ENCODE measurements around the gene TMEM9B.
"Not testable (repeated sequence)": the region's sequence is repeated elsewhere in the genome, so short reads cannot be mapped to it uniquely, and the experiment has no call there.

The TMEM9B gene

DNA sequence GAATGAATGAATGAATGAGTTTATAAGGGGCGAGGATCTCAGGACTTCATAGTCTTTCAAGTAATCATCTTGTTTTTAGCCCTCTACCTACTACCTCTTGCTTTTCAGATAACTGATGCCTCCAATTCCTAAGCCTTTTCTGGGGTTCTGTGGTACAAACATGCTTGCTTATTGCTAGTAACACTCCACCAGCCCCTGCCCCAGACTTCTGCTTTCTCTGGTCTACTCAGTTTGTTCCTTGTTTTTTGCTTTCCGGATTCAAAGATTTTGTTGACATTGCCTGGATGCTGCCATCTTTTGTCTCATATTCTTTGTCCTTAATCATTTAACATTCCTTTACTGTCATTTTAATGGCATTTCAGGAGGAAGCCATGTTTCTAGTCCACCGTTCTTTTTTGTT lies 8.9 kb upstream of the TMEM9B start:
- DNase-seq (ENCODE audit: low read depth in 2 of 2): no peak

DNA sequence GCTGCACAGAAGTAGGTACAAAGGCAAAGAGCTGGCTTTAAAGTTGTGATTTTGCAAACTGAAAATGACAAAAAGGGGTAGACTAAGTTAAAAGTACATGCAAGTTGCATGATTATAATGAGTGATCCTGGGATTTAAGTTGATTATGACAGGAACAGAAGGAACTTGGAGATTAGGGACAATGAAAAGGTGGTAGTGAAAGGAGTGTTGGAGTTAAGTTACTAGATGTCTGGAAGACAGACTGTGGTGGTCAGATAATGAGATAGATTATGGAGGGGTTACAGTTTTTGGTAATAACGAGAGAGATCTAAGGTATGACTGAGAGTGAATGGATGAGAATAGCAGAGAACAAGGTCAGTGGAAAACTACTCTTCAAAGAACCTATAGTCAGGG lies 7.7 kb upstream of the TMEM9B start:
- DNase-seq (ENCODE audit: low read depth in 2 of 2): no peak

DNA sequence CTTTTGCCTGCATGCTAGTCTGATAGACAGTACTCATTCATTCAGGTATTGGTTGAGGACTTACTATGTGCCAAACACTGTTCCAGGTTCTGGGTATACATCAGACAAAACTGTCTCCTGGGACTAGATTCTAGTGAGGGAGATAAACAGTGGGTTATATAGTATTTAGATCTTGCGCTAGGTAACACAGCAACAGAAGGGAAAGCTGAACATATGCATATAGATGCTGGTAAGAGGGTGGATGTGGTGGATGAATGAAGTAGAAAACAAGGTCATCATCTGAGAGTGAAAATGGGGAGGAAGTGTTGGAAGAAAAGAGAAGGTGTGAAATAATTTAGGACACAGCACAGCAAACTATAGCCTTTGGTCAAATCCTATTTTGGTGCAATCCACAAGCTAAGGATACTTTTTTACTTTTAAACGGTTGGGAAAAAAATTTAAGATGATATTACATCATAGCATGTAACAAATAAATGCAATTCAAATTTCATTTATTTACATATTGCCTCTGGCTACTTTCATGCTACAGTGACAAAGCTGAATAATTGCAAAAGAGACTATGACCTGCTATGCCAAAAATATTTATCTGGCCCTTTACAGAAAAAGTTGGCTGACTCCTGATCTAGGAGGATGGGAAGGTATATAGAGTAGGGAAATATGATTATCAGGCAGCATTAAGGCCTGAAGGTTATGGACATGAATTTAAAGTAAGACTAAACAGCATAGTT lies 7.1 kb upstream of the TMEM9B start:
- no peak for DNase-seq (ENCODE audit: low read depth in 2 of 2)

DNA sequence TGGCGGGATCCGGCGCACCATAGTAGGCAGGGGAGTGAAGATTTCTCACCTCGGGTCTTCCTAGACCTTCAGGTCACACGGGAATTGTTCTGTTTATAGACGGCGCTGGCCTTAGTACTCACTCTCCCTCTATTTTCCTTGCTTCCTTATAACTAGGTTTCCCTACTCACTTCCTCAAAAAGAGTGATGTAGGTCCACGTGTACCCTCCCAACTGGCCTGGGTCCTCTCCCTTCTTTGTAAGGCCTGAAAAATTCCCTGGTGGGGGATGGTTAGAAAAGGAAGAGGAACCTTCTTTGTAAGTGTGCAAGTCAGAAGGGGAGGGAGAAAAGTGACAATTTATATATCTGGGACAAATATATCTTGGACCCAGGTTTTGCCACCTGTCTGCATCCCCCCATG lies 2.9 kb upstream of the TMEM9B start:
- DNase-seq (ENCODE audit: low read depth in 2 of 2): no peak

DNA sequence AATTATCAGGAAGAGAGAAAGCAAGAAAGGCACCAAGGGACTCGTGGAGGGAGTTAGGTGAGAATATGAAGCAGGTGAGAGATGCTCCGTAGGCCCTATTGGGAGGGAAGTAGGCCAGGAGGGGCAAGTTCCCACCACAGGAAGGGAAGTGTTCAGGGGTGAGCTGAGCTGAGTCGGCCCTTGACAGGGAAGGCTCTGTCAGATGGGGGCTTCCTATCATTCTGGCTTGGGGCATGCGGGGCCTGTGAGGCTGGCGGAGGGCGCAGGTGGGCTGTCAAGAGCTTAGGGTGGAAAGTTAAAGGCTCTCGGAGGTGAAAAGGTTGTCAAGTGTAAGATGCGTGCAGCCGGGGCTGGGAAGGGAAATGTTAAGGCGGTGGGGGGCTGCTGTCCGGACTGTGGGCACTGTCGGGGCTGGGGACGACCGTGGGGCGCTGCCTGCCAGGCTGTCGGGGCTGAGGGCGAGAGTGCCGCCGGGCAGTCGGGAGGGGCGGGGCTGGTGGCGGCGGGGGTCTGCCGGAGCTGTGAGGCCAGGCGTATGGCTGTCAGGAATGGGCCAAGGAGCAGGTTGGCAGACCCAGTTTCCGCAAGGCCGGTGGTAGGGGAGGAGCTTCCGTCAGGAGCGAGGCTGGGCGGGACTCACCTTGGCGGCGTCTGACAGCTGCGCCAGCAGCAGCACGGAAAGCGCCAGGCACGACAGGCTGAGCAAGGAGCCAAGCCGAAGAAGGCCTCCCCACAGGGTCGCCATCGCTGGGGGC lies 496 bp downstream of the TMEM9B start:
- peak; percentile 23 to 52 for DNase-seq (ENCODE audit: low read depth in 2 of 2)

DNA sequence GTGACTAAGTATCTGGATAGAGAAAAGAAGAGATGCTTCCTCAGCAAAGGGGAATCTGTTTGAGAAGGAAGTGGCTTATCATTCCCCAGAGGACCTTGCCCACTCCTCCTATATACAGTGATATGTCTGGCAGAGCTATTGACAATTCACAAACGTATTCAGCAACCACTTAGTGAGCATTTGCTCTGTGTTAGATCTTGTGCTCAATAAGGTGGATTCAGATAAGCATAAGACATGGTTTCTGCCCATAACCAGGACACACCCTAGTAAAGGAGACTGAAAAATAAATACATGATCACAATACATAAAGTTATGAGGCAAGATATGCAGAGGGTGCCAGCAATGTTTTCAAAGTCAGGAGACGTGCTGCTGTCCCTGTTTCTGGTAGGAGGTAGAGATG lies 1.4 kb downstream of the TMEM9B start:
- DNase-seq (ENCODE audit: low read depth in 2 of 2): no peak

DNA sequence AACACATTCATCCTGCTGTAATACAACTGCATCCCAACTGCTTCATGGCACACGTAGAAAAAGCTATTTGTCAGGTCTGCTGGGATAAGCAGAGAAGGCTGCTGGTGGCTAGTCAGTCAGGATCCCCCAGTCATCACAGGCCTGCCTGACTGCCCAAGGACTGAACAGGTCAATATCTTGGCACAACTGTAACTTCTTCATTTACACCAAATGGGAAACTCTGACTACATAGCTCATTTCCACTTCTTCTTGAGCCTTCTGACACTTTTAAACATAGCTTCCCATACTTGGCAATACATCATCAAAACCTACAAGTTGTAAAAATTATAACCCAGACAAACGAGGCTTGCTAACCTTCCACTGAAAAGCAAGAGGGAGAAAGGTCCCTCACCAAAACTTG lies 2.8 kb downstream of the TMEM9B start:
- DNase-seq (ENCODE audit: low read depth in 2 of 2): no peak

DNA sequence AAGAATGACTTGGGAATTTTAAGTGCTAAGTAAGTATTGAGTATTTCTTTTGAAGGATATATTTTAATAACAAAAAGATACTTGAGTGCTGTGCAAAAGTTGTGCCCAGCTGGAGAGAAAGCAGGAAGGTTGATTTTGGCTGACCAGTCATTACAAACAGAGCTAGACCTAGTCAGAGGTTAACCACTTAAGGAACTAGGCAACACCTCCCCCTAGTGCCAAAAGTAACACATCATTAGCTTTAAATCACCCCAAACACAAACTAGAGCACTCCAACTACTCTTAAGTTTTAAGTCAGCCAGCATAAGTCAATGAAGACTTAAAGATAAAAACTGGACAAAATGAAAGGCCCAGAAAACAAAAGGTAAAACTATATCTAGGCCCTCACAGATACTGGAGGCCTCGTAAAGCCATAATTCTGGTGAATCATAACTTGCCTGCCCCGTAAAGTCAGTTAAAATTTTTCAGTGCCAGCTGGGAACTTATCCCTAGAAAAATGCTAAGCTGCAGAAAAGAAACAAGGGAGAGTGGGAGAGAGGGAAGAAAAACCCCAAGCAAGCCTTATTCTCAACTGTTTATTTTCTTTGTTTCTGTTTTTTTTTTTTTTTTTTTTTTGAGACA lies 4.6 kb downstream of the TMEM9B start:
- no peak for DNase-seq (ENCODE audit: low read depth in 2 of 2)

DNA sequence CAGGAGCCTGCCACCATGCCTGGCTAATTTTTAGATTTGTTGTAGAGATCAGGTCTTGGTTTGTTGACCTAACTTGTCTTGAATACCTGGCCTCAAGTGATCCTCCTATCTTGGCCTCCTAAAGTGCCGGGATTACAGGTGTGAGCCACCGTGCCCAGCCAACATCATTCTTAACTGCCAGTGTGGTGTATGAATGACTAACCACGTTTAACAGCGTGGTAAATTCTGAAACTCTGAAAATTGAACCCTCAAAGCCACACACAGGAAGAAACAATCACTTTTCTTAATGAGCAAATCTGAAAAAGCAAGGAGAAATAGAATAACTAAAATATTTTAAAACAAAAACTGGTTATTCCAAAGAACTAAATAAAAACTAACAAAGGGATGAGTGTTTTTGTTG lies 7.4 kb downstream of the TMEM9B start:
- no peak for DNase-seq (ENCODE audit: low read depth in 2 of 2)

DNA sequence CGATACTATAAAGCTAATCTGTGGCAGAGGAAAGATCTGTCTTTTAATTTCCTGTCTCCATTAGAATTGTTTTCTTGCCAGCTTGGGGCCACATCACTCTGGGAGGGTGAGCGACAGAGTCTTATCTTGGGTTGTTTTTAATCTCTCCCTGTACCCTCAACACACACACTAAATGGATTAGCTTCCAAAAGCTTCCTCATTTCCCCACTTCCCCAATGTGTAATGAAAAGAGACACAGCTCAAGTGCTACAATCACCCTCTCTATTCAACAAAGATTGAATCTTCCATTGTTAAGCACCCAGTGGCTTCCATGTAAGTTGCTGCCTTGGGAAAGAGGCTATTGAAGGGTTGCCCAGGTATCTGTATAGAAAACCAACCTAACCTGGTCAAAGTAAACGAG lies 15.4 kb downstream of the TMEM9B start:
- no peak for DNase-seq (ENCODE audit: low read depth in 2 of 2)

DNA sequence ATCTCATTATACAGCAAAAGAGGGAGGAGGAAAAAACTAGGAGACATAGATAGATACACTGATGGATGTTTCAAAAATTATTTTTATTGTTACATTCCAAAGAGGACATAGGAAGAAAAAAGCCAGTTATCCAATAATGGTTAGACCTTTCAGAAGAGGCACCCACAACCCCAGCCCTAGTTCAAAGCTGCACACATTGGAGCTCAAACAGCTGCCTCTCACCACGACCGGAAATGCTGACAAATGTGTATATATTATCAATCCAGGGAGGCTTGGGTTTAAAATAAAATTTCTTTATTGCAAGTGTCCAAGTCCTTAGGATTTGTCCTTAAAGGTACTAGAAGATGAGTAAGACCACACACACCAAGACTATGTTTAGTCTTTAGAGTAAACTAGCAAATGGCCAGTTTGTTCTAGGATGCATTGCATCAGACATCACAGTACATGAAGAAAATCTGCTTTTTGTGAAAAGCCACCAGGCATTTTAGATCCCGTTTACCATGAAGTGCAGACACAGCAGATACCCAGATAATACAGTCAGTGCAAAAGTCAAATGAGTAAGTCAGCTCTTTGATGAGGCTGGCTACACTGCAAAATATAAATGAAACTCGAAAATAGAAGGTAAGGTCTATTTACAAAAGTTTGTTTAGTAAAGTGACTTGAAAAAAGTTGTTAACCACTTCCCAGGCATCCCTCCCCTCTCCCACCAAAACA lies 16.9 kb downstream of the TMEM9B start:
- no peak for DNase-seq (ENCODE audit: low read depth in 2 of 2)

DNA sequence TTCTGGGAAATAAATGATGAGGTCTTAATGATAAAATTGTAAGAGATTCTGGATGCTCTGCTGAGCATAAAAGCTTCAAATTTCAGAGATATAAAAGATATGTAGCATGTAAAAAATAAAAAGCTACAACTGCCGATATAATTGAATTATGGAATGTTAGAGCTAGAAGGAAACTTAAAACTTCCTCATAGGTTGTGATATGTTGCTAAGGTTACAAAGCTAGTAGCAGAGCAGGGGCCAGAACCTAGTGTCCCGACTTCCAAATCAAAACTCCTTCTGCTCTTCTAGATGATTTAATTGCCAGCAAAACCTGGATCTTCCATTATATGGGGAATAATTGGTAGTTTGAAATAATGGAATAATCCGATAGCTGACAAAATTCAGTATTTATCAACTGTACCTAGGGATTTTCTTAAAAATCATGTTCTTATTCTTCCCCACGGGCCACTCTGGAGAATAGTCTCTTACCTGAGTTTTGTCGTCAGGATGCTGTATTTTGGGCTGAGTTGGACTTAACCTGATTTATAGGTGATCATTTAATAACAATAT lies 21.6 kb downstream of the TMEM9B start, which contains the start of gene ASCL3:
Gene ASCL3, minus strand, starts transcription at position 499 of the 549 bp plus-strand sequence. CDS start 4,855 bp downstream, outside the sequence.
- DNase-seq (ENCODE audit: low read depth in 2 of 2): no peak

DNA sequence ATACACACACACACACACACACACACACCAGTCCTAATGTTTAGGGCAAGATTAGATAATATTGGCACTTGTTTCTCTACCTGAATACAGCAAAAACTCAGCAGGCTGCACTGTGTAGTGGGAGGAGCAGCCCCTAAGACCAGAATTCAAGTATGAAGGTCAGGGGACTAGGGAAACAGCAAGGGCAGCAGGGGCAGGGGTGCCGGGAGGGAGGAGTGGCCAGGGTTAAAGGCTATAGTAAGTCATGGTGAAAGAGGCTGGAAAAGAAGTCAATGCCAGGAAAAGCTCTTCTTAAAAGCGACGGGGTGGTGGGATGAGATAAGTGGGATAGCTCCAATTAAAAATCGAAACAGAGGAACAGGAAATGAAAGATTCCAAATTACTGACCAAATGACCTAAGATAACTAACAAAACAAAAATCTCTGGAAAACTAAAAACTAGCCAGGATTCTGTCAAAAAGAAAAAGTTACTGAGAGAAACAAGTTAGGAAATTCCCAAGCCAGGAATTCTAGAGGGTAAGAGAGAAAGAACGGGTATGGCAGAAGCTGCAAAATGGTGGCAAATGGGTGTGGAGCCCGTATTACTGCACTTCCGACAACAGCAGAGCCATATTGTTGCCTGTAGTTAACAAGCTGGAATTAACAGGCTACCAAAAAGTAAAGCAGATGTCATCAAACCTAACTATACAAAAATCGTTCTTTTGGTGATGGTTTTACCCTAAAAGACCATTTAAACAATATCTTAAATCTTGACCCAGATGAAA lies 22.7 kb downstream of the TMEM9B start:
- DNase-seq (ENCODE audit: low read depth in 2 of 2): no peak

DNA sequence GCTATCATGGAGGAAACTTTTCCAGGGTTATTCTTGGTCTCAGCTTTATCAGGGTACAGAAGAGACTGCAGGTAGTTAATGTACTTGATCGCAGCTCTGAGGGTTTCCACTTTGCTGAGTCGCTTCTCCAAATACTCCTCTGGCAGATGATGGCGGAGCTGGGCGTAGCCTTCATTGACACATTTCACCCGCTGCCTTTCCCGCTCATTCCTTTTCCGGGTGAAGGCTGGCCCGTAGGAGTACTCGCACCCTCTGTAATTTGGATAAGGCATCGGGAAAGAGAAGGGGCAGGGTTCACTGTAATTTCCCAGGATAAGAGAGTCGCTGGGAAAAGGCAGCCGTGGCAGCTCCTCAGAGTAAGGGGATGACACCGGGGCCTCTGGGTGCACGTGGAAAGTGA lies 26.6 kb downstream of the TMEM9B start:
- DNase-seq (ENCODE audit: low read depth in 2 of 2): no peak

DNA sequence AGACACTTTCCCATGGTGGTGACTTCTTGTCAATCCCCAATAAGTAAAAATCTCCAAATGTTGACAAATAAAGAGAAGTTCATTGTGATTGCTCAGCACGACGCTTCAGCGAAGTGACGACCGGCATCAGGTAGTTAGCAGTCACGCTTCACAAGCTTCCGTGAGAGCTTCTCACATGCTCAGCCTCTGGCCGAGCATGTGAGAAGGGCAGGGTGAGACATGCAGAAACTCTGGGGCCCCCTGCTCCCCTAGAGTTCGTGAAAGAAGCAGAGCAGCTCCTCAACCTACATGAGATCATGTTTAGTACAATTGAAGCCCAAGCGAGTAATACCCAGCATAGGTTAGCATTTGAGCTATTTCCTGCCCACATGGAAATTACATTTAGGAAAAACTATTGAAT lies 27.1 kb downstream of the TMEM9B start:
- DNase-seq (ENCODE audit: low read depth in 2 of 2): no peak

DNA sequence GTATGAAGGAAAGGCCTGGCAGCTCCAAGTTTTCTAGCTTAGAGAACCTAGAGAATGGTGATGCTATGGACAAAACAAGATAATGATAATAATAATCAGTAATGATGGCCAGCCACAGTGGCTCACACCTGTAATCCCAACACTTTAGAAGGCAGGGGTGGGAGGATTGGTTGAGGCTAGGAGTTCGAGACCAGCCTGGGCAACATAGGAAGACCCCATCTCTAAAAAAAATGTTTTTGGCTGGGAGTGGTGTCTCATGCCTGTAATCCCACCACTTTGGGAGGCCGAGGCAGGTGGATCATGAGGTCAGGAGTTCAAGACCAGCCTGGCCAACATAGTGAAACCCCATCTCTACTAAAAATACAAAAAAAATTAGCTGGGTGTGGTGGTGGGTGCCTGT lies 28.5 kb downstream of the TMEM9B start:
- DNase-seq (ENCODE audit: low read depth in 2 of 2): not testable (repeated sequence)

DNA sequence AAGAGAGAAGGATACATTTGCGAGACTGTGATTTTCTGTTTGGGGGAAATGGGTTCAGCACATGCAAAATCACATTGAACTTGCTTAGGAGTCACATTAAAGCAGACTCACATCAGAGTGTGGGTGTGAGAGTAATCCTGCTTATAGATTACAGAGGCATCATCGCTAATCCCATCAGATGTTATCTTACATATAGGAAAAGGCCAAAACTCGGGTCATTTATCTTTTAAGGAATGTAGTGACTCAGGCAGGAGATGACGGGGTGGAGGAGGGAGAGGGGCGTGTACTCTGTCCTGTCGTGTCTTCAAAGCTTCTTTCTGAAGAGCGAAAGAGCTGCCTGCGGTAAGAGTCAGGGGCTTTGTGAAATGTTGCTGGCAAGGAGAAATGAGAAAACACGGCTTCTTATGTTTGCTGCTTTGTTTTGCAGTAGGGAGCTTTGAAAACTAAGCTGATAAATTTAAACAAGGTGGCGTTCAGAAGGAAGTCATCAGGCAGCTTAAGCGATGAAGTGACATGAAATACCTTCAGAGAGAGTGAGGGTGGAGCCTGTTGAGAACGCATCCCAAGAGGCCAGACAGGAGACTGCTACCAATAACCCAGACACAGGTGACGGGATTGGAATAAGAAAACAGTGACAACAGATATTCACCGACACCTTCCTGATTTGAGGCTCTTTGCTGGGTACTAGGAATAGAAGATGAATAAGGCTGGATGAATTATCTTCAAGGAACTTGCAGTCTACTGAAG lies 29.3 kb downstream of the TMEM9B start:
- DNase-seq (ENCODE audit: low read depth in 2 of 2): no peak

DNA sequence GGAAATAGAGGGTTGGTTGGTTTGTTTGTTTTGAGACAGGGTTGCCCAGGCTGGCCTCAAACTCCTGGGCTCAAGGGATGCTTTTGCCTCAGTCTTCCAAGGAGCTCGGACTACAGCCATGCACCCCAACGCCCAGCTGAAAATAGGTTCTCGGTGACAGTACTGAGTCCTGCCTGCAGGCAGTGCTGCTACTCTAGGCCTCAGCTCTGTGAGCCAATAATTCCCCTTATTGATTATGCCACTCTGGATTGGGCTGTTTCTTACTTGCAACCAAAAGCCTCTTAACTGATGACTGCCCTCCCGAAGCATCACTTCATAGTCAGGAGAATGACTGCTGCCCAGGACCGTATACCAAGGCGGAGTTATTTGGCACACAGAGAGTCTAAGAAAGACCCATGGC lies 30.3 kb downstream of the TMEM9B start:
- DNase-seq (ENCODE audit: low read depth in 2 of 2): no peak

DNA sequence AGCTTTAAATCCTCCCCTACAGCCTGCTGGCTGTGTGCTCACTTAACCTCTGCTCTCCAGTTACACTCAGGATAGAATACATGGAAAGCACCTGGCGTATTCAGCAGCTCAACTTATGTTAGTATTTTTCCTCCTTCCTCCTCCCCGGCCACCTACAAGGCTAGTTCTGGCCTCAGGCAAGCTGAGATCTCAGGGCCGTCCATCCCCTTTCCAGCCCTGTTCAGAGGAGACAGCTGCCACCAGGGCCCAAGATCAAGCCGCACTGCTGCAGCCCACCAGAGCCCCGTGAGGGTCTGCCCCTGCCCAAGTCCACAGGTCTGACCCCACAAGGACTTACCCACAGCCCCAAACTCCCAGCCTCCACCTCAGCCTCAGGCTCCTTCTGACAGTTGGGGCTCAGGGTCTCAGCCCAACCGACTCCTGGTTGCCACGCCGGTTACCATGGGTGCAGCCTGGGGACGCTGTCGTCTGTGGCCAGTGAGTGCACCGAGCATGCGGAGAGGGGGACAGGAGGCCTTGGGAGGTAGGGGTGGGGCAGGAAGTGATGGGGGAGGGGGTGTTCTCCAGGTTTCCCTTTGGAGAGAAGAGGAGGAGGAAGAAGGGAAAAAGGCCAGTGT lies 31.6 kb downstream of the TMEM9B start, which contains the start of gene C11orf16:
Gene C11orf16, minus strand, starts transcription at position 384 of the 617 bp plus-strand sequence. CDS start 639 bp downstream, outside the sequence.
- no peak for DNase-seq (ENCODE audit: low read depth in 2 of 2)
